HG03442 (cell line): ENCODE results near the gene TEX261.

Experiments used
- ATAC-seq: cut with Tn5 transposase; IDR thresholded peaks from one replicate; pipeline ENCODE4 v1.9.1; 2021; ENCODE audit warnings: mild to moderate bottlenecking, moderate library complexity; ENCODE audit not compliant: unreplicated experiment

TEX261 gene

GRCh38 chr2:70959851-70960832 lies 34.5 kb downstream of the TEX261 start:
- no peak for ATAC-seq

GRCh38 chr2:70959271-70959761 lies 35.4 kb downstream of the TEX261 start:
- no peak for ATAC-seq

GRCh38 chr2:70958759-70959158 lies 35.9 kb downstream of the TEX261 start:
- no peak for ATAC-seq

GRCh38 chr2:70957798-70958197 lies 36.9 kb downstream of the TEX261 start:
- ATAC-seq, result no peak

GRCh38 chr2:70956141-70956540 lies 38.5 kb downstream of the TEX261 start:
- no peak for ATAC-seq

- ATAC-seq, result no peak
Measured at GRCh38 chr2:70954886-70955285, 39.8 kb downstream of the TEX261 start.

GRCh38 chr2:70949086-70949485 lies 45.6 kb downstream of the TEX261 start:
- ATAC-seq, result no peak

GRCh38 chr2:70948337-70949003 lies 46.2 kb downstream of the TEX261 start:
- no peak for ATAC-seq

- ATAC-seq, result no peak
Measured at GRCh38 chr2:70947556-70948184, 47.0 kb downstream of the TEX261 start.

GRCh38 chr2:70946832-70947442 lies 47.7 kb downstream of the TEX261 start:
- ATAC-seq, result no peak

GRCh38 chr2:70944111-70944690 lies 50.5 kb downstream of the TEX261 start:
- ATAC-seq, result no peak

- ATAC-seq, result no peak
Measured at GRCh38 chr2:70943205-70943871, 51.3 kb downstream of the TEX261 start.

- ATAC-seq, result no peak
Measured at GRCh38 chr2:70942396-70943204, 52.1 kb downstream of the TEX261 start.

GRCh38 chr2:70941701-70942100 lies 53.0 kb downstream of the TEX261 start:
- no peak for ATAC-seq

GRCh38 chr2:70941186-70941585 lies 53.5 kb downstream of the TEX261 start:
- no peak for ATAC-seq

- no peak for ATAC-seq
Measured at GRCh38 chr2:70939839-70940580, 54.7 kb downstream of the TEX261 start.

GRCh38 chr2:70939001-70939838 lies 55.5 kb downstream of the TEX261 start:
- ATAC-seq, result no peak

GRCh38 chr2:70938586-70938950 lies 56.1 kb downstream of the TEX261 start:
- ATAC-seq, result no peak
